ENCODE measurements around the gene PUS7L. TPM values are rescaled to one million over a fixed set of nuclear protein-coding genes. Genes with fewer than 3 reads are reported as not detected.

The PUS7L gene
- total and polyA plus RNA-seq, 2 donors (not counting 1 experiment from before 2014, with no cell fraction given) = 2.6 to 23.5 TPM

- H3K4me1 Mint-ChIP-seq = no peaks in the 10 kb centered on the region
- peaks cover 0 to 5% of the 10 kb centered on the region in 2 experiments for H3K36me3 ChIP-seq (replicated peaks in 1 of 2; ENCODE audit: control extremely low read depth in 1 of 2, control insufficient read depth in 1 of 2, extremely low read depth in 1 of 2, insufficient read depth in 2 of 2, low read length in 1 of 2)
- H3K4me3 Mint-ChIP-seq = no peak overlapping the region
- DNase-seq (no peak), ATAC-seq (ENCODE audit: low read depth) (no peak)
- H3K9me3 Mint-ChIP-seq (ENCODE audit: insufficient read depth) = no peaks in the 10 kb centered on the region
- no peak for TF ChIP-seq CTCF (IDR thresholded peaks at IDR 0.05)
- no peak for TF ChIP-seq EZH2 (IDR thresholded peaks at IDR 0.05; ENCODE audit: borderline replicate concordance, insufficient read depth, low read depth, low read length, poor library complexity, severe bottlenecking)
- H2AFZ ChIP-seq (ENCODE audit: insufficient read depth, low read depth, low read length, poor library complexity, severe bottlenecking) = no peak overlapping the region
- intact Hi-C loops (cut with micrococcal nuclease) = no loop called here
- H4K20me1 ChIP-seq (ENCODE audit: control insufficient read depth, insufficient read depth, low read length, poor library complexity, severe bottlenecking) = no peaks in the 10 kb centered on the region
- H3K27ac ChIP-seq (ENCODE audit: low read length in 2 of 2) = no peak overlapping the region
- no peak overlapping the region for H3K4me2 ChIP-seq (replicated peaks; ENCODE audit: low read depth, low read length, poor library complexity, severe bottlenecking)
- H3K27me3 ChIP-seq (replicated peaks in 1 of 4; ENCODE audit: control extremely low read depth in 1 of 4, control insufficient read depth in 3 of 4, insufficient read depth in 4 of 4, low read length in 3 of 4) = no peaks in the 10 kb centered on the region
- no peaks in the 10 kb centered on the region for H3K79me2 ChIP-seq (ENCODE audit: control insufficient read depth, insufficient read depth, low read length)
- no peaks in the 10 kb centered on the region for H3K9me3 ChIP-seq (ENCODE audit: control extremely low read depth in 1 of 3, control insufficient read depth in 2 of 3, insufficient read depth in 1 of 3, low read length in 2 of 3)
- H3K4me3 ChIP-seq (ENCODE audit: control extremely low read depth in 1 of 5, extremely low read depth in 1 of 5, insufficient read depth in 1 of 5, low read depth in 2 of 5, low read length in 4 of 5) = no peak overlapping the region
- no peaks in the 10 kb centered on the region for H3K4me1 ChIP-seq (ENCODE audit: control insufficient read depth in 2 of 2, insufficient read depth in 2 of 2, low read length in 2 of 2)
- H3K9ac ChIP-seq (ENCODE audit: low read length) = no peak overlapping the region
- ChIA-PET POLR2A (no interaction called here), CTCF (no interaction called here)
- H3K27me3 Mint-ChIP-seq = no peaks in the 10 kb centered on the region
- H3K27ac Mint-ChIP-seq = no peak overlapping the region
- no CpG with 5 or more reads among the region's 4 CpGs for WGBS (ENCODE audit: insufficient coverage)
Measured at GRCh38 chr12:43730283-43730682, 28.3 kb downstream of the PUS7L start.

- POLR2A ChIA-PET = no interaction called here
- no peaks in the 10 kb centered on the region for H3K9me3 ChIP-seq (ENCODE audit: control extremely low read depth in 1 of 3, control insufficient read depth in 2 of 3, insufficient read depth in 1 of 3, low read length in 2 of 3)
- TF ChIP-seq EZH2 (IDR thresholded peaks at IDR 0.05; ENCODE audit: borderline replicate concordance, insufficient read depth, low read depth, low read length, poor library complexity, severe bottlenecking) = no peak
- H3K79me2 ChIP-seq (ENCODE audit: control insufficient read depth, insufficient read depth, low read length) = no peaks in the 10 kb centered on the region
- H3K4me3 ChIP-seq (ENCODE audit: control extremely low read depth in 1 of 5, extremely low read depth in 1 of 5, insufficient read depth in 1 of 5, low read depth in 2 of 5, low read length in 4 of 5) = no peak overlapping the region
- no peak overlapping the region for H3K9ac ChIP-seq (ENCODE audit: low read length)
- no peak for DNase-seq
- CTCF ChIA-PET = no interaction called here
- no peak overlapping the region for H3K4me3 Mint-ChIP-seq
- H3K4me2 ChIP-seq (replicated peaks; ENCODE audit: low read depth, low read length, poor library complexity, severe bottlenecking) = no peak overlapping the region
- no peaks in the 10 kb centered on the region for H3K9me3 Mint-ChIP-seq (ENCODE audit: insufficient read depth)
- no peak for ATAC-seq (ENCODE audit: low read depth)
- intact Hi-C loops (cut with micrococcal nuclease) = no loop called here
- H2AFZ ChIP-seq (ENCODE audit: insufficient read depth, low read depth, low read length, poor library complexity, severe bottlenecking) = no peak overlapping the region
- H3K27ac Mint-ChIP-seq = no peak overlapping the region
- H4K20me1 ChIP-seq (ENCODE audit: control insufficient read depth, insufficient read depth, low read length, poor library complexity, severe bottlenecking) = no peaks in the 10 kb centered on the region
- H3K27ac ChIP-seq (ENCODE audit: low read length in 2 of 2) = no peak overlapping the region
- no peaks in the 10 kb centered on the region for H3K27me3 Mint-ChIP-seq
- H3K27me3 ChIP-seq (replicated peaks in 1 of 4; ENCODE audit: control extremely low read depth in 1 of 4, control insufficient read depth in 3 of 4, insufficient read depth in 4 of 4, low read length in 3 of 4) = no peaks in the 10 kb centered on the region
- no peaks in the 10 kb centered on the region for H3K4me1 ChIP-seq (ENCODE audit: control insufficient read depth in 2 of 2, insufficient read depth in 2 of 2, low read length in 2 of 2)
- H3K36me3 ChIP-seq (replicated peaks in 1 of 2; ENCODE audit: control extremely low read depth in 1 of 2, control insufficient read depth in 1 of 2, extremely low read depth in 1 of 2, insufficient read depth in 2 of 2, low read length in 1 of 2) = peaks cover 0 to 3% of the 10 kb centered on the region in 2 experiments
- H3K4me1 Mint-ChIP-seq = no peaks in the 10 kb centered on the region
- 100% methylated on average over 1 of the region's 1 CpG for WGBS (ENCODE audit: insufficient coverage)
Measured at GRCh38 chr12:43728698-43729097, 29.9 kb downstream of the PUS7L start.
